AG04449 (cell line): ENCODE data around the gene CD8B.

Experiments used
- CTCF ChIA-PET: fragments of 350-600 bp; formaldehyde crosslinking; extraction: SDS; loops from one replicate; lab custom pipeline; 2021; ENCODE audit warnings: antibody characterized with exemption; lab: Yijun Ruan, JAX
- POLR2A ChIA-PET: fragments of 400-600, 350-600 bp; formaldehyde crosslinking; extraction: SDS; loops from one replicate; lab custom pipeline; 2020; ENCODE audit warnings: antibody characterized with exemption, inconsistent platforms; lab: Yijun Ruan, JAX
- DNase-seq: peaks from one replicate; pipeline ENCODE4 v3.0.0-alpha.2; 2010; ENCODE audit warnings: low read depth, low spot score
- H3K4me3 ChIP-seq: 2 replicates; pipeline ENCODE4 v1.5.1; 2011; ENCODE audit warnings: low read depth, mild to moderate bottlenecking, control low read depth, low read length
- TF ChIP-seq, protein P1 (sequence below): IDR thresholded peaks from one replicate; pipeline ENCODE4 v1.5.1; 2011; ENCODE audit warnings: mild to moderate bottlenecking, moderate library complexity, low read length, control low read depth, inconsistent platforms; ENCODE audit not compliant: insufficient read depth; ENCODE audit errors: missing control alignments

Gene CD8B

DNA sequence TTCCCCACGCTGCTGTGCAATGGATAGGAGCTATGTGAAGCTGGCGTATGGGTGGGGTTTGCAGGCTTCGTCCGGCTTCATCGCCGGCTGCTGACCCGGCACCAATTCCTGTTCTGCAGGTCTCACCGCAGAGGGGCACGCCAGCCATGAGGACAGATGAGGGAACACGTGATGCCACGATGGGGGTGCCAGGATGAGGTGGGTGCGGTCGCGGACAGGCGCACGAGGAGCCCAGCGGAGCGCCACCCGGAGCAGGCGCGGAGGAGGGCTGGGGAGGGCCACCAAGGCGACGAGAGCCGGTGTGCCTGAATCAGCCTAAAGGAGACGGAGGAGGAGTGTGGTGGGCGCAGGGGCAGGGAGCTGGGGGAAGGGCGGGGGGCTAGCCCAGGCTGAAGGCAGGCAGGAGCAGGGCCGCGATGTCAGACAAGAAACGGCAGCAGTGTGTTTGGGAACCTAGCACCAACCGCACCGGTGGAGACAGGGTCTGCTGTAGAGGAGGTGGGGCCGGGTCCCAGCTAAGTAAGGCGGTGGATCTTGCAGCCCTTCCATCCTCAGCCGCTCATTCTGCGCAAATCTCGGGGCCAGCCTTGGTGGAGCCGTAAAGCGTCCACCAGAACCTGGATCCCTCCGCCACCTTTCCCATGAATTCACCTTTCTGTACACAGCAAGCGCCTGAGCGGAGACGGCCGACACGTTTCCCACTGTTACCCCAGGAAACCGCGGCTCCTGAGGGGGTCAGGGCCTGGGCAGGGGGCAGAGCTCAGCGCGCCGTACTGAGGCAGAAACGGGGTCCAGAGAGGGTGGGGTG, 54.0 kb downstream of the CD8B start:
- H3K4me3 ChIP-seq: peak overlapping the region; percentile 46
- no peak for DNase-seq
- CTCF ChIA-PET: interaction anchor here (0.8 to 3.4 kb wide), 10 partner anchors 9 to 587 kb away, joined by 3 to 14 read pairs (median 4); no protein-coding TSS in a partner anchor
- TF ChIP-seq, protein P1, sequence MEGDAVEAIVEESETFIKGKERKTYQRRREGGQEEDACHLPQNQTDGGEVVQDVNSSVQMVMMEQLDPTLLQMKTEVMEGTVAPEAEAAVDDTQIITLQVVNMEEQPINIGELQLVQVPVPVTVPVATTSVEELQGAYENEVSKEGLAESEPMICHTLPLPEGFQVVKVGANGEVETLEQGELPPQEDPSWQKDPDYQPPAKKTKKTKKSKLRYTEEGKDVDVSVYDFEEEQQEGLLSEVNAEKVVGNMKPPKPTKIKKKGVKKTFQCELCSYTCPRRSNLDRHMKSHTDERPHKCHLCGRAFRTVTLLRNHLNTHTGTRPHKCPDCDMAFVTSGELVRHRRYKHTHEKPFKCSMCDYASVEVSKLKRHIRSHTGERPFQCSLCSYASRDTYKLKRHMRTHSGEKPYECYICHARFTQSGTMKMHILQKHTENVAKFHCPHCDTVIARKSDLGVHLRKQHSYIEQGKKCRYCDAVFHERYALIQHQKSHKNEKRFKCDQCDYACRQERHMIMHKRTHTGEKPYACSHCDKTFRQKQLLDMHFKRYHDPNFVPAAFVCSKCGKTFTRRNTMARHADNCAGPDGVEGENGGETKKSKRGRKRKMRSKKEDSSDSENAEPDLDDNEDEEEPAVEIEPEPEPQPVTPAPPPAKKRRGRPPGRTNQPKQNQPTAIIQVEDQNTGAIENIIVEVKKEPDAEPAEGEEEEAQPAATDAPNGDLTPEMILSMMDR: no peak
- POLR2A ChIA-PET: no interaction called here

DNA sequence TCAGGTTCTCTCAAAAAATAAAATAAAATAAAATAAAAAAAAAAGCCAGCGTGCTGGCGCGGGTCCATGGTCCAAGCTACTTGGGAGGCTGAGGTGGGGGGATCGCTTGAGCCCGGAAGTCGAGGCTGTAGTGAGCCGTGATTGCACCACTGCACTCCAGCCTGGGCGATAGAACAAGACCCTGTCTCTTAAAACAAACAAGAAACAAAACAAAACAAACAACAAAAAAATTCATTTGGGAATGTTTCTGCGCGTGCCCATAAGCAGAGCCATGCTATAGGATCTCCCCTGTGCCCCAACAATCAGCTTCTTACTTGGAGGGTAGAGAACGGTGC, 54.6 kb downstream of the CD8B start:
- POLR2A ChIA-PET: no interaction called here
- DNase-seq: no peak
- H3K4me3 ChIP-seq: peak overlapping the region; percentile 46
- TF ChIP-seq, protein P1: no peak
- CTCF ChIA-PET: interaction anchor here (1.2 to 3.4 kb wide), 3 partner anchors 9 to 15 kb away, joined by 3 to 14 read pairs (median 8); no protein-coding TSS in a partner anchor

DNA sequence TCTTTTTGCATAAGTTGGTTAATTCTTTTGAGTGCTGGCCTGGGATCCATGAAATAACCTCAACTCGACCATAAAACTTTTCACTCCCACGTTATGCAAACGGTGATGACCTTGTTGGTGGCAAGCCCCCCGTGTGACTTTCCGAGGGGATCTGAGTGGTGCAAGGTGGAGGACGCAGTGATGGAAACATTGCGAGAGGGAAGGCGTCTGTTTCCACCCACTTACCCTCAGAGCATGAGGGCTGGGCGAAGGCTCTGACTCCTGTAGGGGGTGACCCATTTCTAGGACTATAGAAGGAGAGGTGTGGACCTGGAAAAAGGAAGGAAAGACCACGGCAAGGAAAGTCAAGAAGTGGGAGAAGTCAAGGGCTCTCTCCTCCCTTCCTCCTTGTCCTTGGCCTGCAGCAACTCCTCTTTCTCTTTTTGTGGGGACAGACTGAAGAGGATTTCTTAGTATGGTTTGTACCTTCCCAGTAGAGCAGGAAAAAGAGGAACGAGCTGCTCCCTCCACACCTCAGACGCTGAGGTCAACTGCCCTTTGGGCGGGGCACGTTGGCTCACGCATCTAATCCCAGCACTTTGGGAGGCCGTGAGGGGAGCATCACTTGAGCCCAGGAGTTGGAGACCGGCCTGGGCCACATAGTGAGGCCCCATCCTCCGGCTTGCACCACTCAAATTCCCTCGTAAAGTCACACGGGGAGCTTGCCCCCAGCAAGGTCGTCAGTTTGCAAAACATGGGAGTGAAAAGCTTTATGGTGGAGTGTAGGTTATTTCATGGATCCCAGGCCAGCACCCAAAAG, 55.4 kb downstream of the CD8B start:
- TF ChIP-seq, protein P1: no peak
- CTCF ChIA-PET: interaction anchor here (2.8 to 3.4 kb wide), 2 partner anchors 8 to 11 kb away, joined by 8 to 14 read pairs; no protein-coding TSS in a partner anchor
- POLR2A ChIA-PET: no interaction called here

DNA sequence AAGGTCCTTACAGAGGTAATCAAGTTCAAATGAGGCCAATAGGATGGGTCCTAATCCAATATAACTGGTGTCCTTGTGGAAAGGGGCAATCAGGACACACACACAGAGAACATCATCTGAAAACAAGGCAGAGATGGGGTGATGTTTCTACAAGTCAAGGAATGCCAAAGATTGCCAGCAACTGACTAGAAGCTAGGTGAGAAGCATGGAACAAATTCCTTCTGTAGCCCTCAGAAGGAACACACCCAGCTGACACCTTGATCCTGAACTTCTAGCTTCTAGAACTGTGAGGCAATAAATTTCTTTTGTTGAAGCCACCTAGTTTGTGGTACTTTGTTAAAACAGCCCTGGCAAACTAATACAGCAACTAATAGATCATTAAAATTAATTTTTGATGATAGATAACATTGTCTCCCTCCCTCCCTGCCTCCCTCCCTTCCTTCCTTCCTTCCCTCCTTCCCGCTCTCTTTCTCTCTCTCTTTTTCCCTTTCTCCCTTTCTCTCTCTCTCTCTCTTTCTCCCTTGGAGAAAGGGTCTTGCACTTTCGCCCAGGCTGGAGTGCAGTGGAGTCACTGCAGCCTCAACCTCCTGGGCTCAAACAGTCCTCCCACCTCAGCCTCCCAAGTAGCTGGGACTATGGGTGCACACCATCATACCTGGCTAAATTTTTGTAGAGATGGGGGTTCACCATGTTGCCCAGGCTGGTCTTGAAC, 60.7 kb downstream of the CD8B start:
- TF ChIP-seq, protein P1: no peak
- POLR2A ChIA-PET: no interaction called here
- no peak for DNase-seq
- CTCF ChIA-PET: no interaction called here
- H3K4me3 ChIP-seq: no peak overlapping the region

More for the DNA sequence above, 55.4 kb downstream of the CD8B start:
- H3K4me3 ChIP-seq: no peak overlapping the region
- no peak for DNase-seq

DNA sequence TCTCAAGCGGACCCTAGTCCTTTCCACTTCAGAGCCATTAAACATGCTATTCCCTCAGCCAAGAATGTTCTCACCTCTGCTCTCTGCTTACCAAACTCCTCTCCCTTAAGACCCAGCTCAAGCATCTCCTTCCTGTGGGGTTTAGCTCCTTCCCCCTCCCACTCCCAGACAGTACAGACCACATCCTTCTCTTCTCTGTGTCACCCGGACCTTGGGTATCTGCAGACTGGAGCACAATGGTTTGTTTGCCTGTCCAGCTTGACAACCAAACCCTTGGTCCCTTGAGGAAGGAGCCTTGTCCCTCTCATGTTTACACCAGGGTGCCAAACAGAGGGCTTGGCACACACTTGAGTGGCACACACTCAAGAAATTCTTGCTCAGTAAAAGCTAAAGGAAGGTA, 66.8 kb downstream of the CD8B start:
- CTCF ChIA-PET: interaction anchor here (2.6 kb wide), 1 partner anchor 13 kb away, joined by 8 read pairs; no protein-coding TSS in a partner anchor
- POLR2A ChIA-PET: no interaction called here
- DNase-seq: no peak

More for the DNA sequence above, 66.8 kb downstream of the CD8B start:
- TF ChIP-seq, protein P1: no peak
- no peak overlapping the region for H3K4me3 ChIP-seq
